Measurements from ENCODE around the gene IRF2BPL. TPM values are rescaled to one million over a fixed set of nuclear protein-coding genes. Genes with fewer than 3 reads are reported as not detected.

Gene IRF2BPL
- total RNA-seq, 3 donors from 2014 or later, result 15.1 to 74.1 (median 19.3) TPM

DNA sequence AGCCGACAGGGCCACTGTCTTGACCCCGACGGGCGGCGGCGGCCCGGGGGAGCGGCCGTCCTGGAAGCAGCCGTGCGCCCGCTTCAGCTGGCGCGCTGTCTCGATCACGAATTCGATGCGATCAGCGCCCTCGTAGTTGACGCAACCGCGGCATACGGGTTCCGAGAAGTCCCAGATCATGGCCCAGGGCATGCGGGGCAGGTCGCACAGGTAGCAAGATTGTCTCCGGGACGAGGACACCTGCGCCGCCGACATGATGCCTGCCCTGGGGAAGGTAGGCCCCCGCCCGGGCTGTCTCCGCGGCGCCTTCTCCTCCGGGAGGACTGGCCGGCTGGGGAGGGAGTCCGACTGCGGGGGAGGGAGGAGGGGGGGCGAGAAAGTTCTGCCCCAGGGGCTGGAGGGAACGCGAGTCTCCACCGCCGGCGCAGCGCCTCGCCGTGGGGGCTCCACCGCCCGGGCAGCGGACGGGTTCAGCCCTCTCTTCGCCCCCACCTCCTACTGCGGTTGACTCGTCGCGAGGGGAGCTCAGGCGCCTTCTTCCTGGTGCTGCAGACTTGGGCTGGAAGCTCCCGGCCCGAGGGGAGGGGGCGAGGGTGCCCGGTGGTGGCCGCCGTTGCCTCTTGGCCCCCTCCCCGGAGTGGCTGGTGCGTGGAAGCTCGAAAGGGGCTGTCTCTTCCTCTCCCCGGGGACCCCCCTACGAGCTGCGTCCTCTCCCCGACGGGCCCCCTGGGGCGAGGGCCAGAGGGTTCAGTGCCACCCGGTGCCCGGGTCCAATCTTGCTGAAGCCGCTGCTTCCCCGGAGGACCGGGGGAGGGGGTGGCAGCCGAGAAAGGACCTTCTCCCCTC lies 747 bp downstream of the IRF2BPL start:
- H3K36me3 ChIP-seq (ENCODE audit: low read depth), result no peaks in the 10 kb centered on the region
- H3K9me3 ChIP-seq, result no peaks in the 10 kb centered on the region
- H3K4me1 ChIP-seq (ENCODE audit: low read depth), result peaks cover 52% of the 10 kb centered on the region
- intact Hi-C loops (cut with DNase I, micrococcal nuclease), result loop anchor here in 1 of 2 donors (5.0 kb wide), 1 partner anchor 75 kb away; no protein-coding TSS in a partner anchor
- ATAC-seq (peak; percentile 32), DNase-seq (peak; percentile 79 to 88 (median 85))
- H3K4me3 ChIP-seq, result peak overlapping the region; percentile 46
- TF ChIP-seq, protein P1, sequence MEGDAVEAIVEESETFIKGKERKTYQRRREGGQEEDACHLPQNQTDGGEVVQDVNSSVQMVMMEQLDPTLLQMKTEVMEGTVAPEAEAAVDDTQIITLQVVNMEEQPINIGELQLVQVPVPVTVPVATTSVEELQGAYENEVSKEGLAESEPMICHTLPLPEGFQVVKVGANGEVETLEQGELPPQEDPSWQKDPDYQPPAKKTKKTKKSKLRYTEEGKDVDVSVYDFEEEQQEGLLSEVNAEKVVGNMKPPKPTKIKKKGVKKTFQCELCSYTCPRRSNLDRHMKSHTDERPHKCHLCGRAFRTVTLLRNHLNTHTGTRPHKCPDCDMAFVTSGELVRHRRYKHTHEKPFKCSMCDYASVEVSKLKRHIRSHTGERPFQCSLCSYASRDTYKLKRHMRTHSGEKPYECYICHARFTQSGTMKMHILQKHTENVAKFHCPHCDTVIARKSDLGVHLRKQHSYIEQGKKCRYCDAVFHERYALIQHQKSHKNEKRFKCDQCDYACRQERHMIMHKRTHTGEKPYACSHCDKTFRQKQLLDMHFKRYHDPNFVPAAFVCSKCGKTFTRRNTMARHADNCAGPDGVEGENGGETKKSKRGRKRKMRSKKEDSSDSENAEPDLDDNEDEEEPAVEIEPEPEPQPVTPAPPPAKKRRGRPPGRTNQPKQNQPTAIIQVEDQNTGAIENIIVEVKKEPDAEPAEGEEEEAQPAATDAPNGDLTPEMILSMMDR (IDR thresholded peaks at IDR 0.05), result no peak

DNA sequence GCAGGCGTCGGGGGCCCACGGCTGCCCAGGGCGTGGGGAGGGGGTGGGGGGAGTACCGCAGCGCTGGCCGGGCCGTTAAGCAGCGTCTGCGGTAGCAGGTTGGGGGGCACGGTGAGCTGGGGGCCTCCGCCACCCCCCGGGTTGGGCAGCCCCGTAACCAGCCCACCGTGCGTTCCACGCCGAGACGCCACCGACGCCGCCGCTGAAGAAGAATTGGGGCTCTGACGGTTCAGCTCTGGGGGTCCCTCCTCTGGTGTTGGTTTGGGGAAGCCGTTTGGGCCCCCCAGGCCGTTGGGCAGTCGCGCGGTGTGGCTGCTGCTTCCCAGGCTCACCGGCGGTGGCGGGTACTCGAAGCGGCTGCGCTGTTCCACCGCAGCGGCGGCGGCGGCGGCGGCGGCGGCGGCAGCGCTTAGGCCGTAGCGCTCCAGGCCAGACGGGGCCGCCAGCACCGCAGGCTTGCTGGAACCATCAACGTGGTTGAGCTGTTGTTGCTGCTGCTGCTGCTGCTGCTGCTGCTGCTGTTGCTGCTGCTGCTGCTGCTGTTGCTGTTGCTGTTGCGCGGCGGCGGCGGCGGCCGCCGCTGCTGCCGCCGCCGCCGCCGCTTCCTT lies 1.5 kb downstream of the IRF2BPL start:
- intact Hi-C loops (cut with DNase I, micrococcal nuclease), result loop anchor here in 1 of 2 donors (5.0 kb wide), 1 partner anchor 75 kb away; no protein-coding TSS in a partner anchor
- DNase-seq (peak in 2 of 3 donors; percentile 70 to 72), ATAC-seq (peak; percentile 32)
- H3K36me3 ChIP-seq (ENCODE audit: low read depth), result no peaks in the 10 kb centered on the region
- peak overlapping the region; percentile 46 for H3K4me3 ChIP-seq
- H3K9me3 ChIP-seq, result no peaks in the 10 kb centered on the region
- TF ChIP-seq, protein P1 (IDR thresholded peaks at IDR 0.05), result no peak
- H3K4me1 ChIP-seq (ENCODE audit: low read depth), result peaks cover 53% of the 10 kb centered on the region

DNA sequence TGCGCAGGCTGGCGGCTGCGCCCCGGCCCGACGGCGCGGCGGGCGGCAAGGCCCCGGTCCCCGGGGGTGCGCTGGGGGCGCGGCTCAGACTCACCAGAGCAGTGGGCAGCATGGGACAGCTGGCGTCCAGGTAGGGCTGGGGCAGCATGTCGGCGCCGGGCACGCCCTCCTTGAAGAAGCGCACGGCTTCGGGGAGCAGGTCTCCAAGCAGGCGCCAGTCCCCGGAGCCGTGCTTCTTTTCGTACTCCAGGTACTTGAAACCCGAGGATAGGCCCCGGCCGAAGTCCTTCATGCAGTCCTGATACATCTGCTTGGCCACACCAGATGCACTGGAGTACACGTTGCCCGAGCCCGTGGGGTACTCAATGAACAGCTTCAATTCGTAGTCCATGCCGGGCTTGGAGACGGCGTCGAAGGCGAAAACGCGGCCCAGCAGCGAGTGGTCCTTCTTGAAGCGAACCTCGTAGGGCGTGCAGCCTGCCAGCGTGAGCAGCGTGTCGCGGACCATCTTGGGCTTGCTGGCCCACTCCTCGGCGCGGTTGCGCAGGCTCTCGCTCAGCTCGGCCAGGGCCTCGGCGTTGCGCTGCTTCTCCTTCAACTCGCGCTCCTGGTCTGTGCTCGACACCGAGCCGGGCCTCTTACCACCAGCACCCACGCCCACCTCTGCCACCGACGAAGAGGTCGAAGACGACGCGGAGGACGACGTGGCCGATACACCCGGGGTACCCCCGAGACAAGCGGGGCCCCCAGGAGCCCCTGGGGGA lies 2.2 kb downstream of the IRF2BPL start:
- peak in 2 of 3 donors; percentile 65 to 75 for DNase-seq
- Histone ChIP-seq H3K36me3 (ENCODE audit: low read depth) (no peaks in the 10 kb centered on the region), H3K4me1 (ENCODE audit: low read depth) (peaks cover 57% of the 10 kb centered on the region), H3K9me3 (no peaks in the 10 kb centered on the region), H3K4me3 (peak overlapping the region; percentile 46)
- no peak for ATAC-seq
- intact Hi-C loops (cut with DNase I, micrococcal nuclease), result loop anchor here in 1 of 2 donors (5.0 kb wide), 1 partner anchor 74 kb away; no protein-coding TSS in a partner anchor
- TF ChIP-seq, protein P1 (IDR thresholded peaks at IDR 0.05), result no peak

DNA sequence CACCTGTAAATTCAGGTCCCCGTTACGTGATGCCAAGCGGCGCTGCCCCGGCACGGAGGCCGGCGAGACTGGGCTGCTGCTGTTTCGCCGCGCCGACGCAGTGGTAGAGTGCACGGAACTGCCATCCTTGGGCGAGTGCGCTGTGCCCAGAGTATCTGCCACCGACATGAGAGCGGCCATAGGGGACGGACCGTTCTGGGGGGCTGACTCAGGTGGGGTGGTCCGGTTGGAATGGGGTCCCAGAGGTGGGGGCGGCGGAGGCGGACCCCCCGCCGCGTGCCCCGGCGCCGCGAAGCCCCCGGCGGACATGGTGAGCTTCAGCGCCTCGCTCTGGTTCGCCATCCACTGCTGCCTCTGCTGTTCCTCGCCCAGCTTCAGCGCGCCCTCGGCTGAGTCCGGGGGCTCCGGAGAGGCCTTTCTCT lies 2.8 kb downstream of the IRF2BPL start:
- Histone ChIP-seq H3K36me3 (ENCODE audit: low read depth) (no peaks in the 10 kb centered on the region), H3K4me1 (ENCODE audit: low read depth) (peaks cover 57% of the 10 kb centered on the region), H3K4me3 (no peak overlapping the region), H3K9me3 (no peaks in the 10 kb centered on the region)
- DNase-seq (no peak), ATAC-seq (no peak)
- TF ChIP-seq, protein P1 (IDR thresholded peaks at IDR 0.05), result no peak
- intact Hi-C loops (cut with DNase I, micrococcal nuclease), result loop anchor here in 1 of 2 donors (5.0 kb wide), 1 partner anchor 73 kb away; no protein-coding TSS in a partner anchor

DNA sequence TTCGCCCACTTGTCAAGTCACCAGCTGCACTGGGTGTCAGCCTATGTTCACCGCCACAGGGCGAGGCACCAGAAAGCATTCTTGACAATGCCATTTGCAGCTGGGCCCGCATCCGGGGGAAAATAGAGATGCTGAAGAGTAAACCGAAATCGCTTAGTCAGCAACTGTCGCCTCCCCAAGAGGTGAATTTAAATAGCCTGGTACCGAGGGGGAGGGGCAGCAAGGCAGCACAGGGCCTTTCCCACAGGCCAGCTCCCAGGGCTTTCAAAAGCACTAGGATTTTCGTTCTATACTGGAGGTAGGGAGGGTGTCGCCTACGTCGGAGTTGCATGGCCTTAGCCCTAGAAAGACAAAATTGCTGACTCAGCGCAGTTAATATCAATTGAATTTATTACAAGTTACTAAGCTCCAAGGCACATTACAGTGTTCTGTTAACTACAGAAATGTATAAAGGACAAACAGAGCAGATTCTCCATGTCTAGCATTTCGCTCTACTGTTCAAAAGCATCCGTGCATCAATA lies 4.3 kb downstream of the IRF2BPL start:
- Histone ChIP-seq H3K4me1 (ENCODE audit: low read depth) (peaks cover 52% of the 10 kb centered on the region), H3K36me3 (ENCODE audit: low read depth) (no peaks in the 10 kb centered on the region), H3K9me3 (no peaks in the 10 kb centered on the region), H3K4me3 (no peak overlapping the region)
- TF ChIP-seq, protein P1 (IDR thresholded peaks at IDR 0.05), result no peak
- ATAC-seq, result no peak
- intact Hi-C loops (cut with DNase I, micrococcal nuclease), result no loop called here
- DNase-seq, result peak; percentile 69 to 78 (median 71)

Data from mucosa of descending colon (tissue), 3 donors.